Adipocyte (in vitro differentiated cells): ENCODE measurements around the gene DCXR.

ENCODE experiments used
- DNase-seq: peaks from one replicate; pipeline ENCODE4 v3.0.0-alpha.2; 2015; ENCODE audit warnings: low read depth
- H3K27me3 ChIP-seq: replicated peaks from 2 replicates; pipeline ENCODE4 v1.7.0; 2013; ENCODE audit warnings: mild to moderate bottlenecking, low read length, moderate library complexity; ENCODE audit not compliant: control insufficient read depth, insufficient read depth
- H3K36me3 ChIP-seq: 2 replicates; pipeline ENCODE4 v1.7.0; 2013; ENCODE audit warnings: low read length, mild to moderate bottlenecking, moderate library complexity; ENCODE audit not compliant: control insufficient read depth, insufficient read depth, severe bottlenecking
- H3K4me1 ChIP-seq: 2 replicates; pipeline ENCODE4 v1.7.0; 2013; ENCODE audit warnings: mild to moderate bottlenecking, low read length, moderate library complexity; ENCODE audit not compliant: control insufficient read depth, insufficient read depth
- H3K4me3 ChIP-seq: 2 replicates; pipeline ENCODE4 v1.7.0; 2013; ENCODE audit warnings: mild to moderate bottlenecking, low read length, moderate library complexity
- H3K9ac ChIP-seq: 2 replicates; pipeline ENCODE4 v1.7.0; 2013; ENCODE audit warnings: mild to moderate bottlenecking, low read length, moderate library complexity
- H3K9me3 ChIP-seq: 2 replicates; pipeline ENCODE4 v1.7.0; 2013; ENCODE audit warnings: mild to moderate bottlenecking, low read length, moderate library complexity; ENCODE audit not compliant: control insufficient read depth

Gene DCXR

GRCh38 chr17:82033359-82034085, 4.0 kb downstream of the DCXR start:
- Histone ChIP-seq H3K36me3 (no peaks in the 10 kb centered on the region), H3K9me3 (no peaks in the 10 kb centered on the region), H3K9ac (no peak overlapping the region), H3K27me3 (no peaks in the 10 kb centered on the region), H3K4me1 (peaks cover 15% of the 10 kb centered on the region), H3K4me3 (no peak overlapping the region)
- no peak for DNase-seq

GRCh38 chr17:82031885-82032627, 5.4 kb downstream of the DCXR start:
- peaks cover 15% of the 10 kb centered on the region for H3K4me1 ChIP-seq
- no peak for DNase-seq

GRCh38 chr17:82031303-82031884, 6.1 kb downstream of the DCXR start, which contains the start of gene RAC3:
RAC3 (plus strand) TSS chr17:82031678; CDS start chr17:82031762, 84 bp downstream.
- no peaks in the 10 kb centered on the region for H3K9me3 ChIP-seq
- peaks cover 12% of the 10 kb centered on the region for H3K4me1 ChIP-seq
- DNase-seq: peak; percentile 75
- no peaks in the 10 kb centered on the region for H3K27me3 ChIP-seq
- H3K9ac ChIP-seq: peak within 1 kb of the TSS; percentile 78
- H3K36me3 ChIP-seq: no peaks in the 10 kb centered on the region
- peak within 1 kb of the TSS; percentile 75 for H3K4me3 ChIP-seq

More at GRCh38 chr17:82031885-82032627, 5.4 kb downstream of the DCXR start:
- Histone ChIP-seq H3K9ac (peak overlapping the region; percentile 78), H3K9me3 (no peaks in the 10 kb centered on the region), H3K4me3 (peak overlapping the region; percentile 71), H3K36me3 (no peaks in the 10 kb centered on the region), H3K27me3 (no peaks in the 10 kb centered on the region)

- Histone ChIP-seq H3K4me3 (peak overlapping the region; percentile 75), H3K4me1 (peaks cover 7% of the 10 kb centered on the region), H3K27me3 (no peaks in the 10 kb centered on the region), H3K36me3 (no peaks in the 10 kb centered on the region), H3K9ac (peak overlapping the region; percentile 78), H3K9me3 (no peaks in the 10 kb centered on the region)
- peak; percentile 92 for DNase-seq
These were observed 6.8 kb downstream of the DCXR start for GRCh38 chr17:82030470-82031302.

- H3K9me3 ChIP-seq: no peaks in the 10 kb centered on the region
- H3K4me1 ChIP-seq: peaks cover 7% of the 10 kb centered on the region
- peak overlapping the region; percentile 75 for H3K4me3 ChIP-seq
- H3K36me3 ChIP-seq: no peaks in the 10 kb centered on the region
- peak overlapping the region; percentile 42 for H3K9ac ChIP-seq
- H3K27me3 ChIP-seq: no peaks in the 10 kb centered on the region
- no peak for DNase-seq
These were observed 7.5 kb downstream of the DCXR start for GRCh38 chr17:82029990-82030469.

- no peak overlapping the region for H3K9ac ChIP-seq
- H3K4me1 ChIP-seq: peaks cover 7% of the 10 kb centered on the region
- H3K36me3 ChIP-seq: no peaks in the 10 kb centered on the region
- DNase-seq: no peak
- no peaks in the 10 kb centered on the region for H3K27me3 ChIP-seq
- H3K4me3 ChIP-seq: no peak overlapping the region
- H3K9me3 ChIP-seq: no peaks in the 10 kb centered on the region
These were observed 8.1 kb downstream of the DCXR start for GRCh38 chr17:82029391-82029790.

GRCh38 chr17:82028966-82029365, 8.5 kb downstream of the DCXR start:
- H3K27me3 ChIP-seq: no peaks in the 10 kb centered on the region
- no peaks in the 10 kb centered on the region for H3K9me3 ChIP-seq
- H3K4me3 ChIP-seq: no peak overlapping the region
- H3K4me1 ChIP-seq: peaks cover 9% of the 10 kb centered on the region
- no peaks in the 10 kb centered on the region for H3K36me3 ChIP-seq
- DNase-seq: no peak
- H3K9ac ChIP-seq: no peak overlapping the region

- no peaks in the 10 kb centered on the region for H3K9me3 ChIP-seq
- peaks cover 14% of the 10 kb centered on the region for H3K4me1 ChIP-seq
- H3K4me3 ChIP-seq: no peak overlapping the region
These were observed 9.3 kb downstream of the DCXR start for GRCh38 chr17:82028246-82028645.

GRCh38 chr17:82025401-82026107, 11.9 kb downstream of the DCXR start:
- Histone ChIP-seq H3K27me3 (no peaks in the 10 kb centered on the region), H3K9ac (no peak overlapping the region), H3K4me1 (peaks cover 25% of the 10 kb centered on the region), H3K9me3 (no peaks in the 10 kb centered on the region), H3K36me3 (no peaks in the 10 kb centered on the region), H3K4me3 (no peak overlapping the region)
- no peak for DNase-seq

More at GRCh38 chr17:82028246-82028645, 9.3 kb downstream of the DCXR start:
- no peak for DNase-seq
- Histone ChIP-seq H3K36me3 (no peaks in the 10 kb centered on the region), H3K9ac (no peak overlapping the region), H3K27me3 (no peaks in the 10 kb centered on the region)

GRCh38 chr17:82024859-82025258, 12.6 kb downstream of the DCXR start:
- H3K9ac ChIP-seq: no peak overlapping the region
- H3K4me3 ChIP-seq: no peak overlapping the region
- no peak for DNase-seq
- no peaks in the 10 kb centered on the region for H3K36me3 ChIP-seq
- peaks cover 21% of the 10 kb centered on the region for H3K4me1 ChIP-seq
- no peaks in the 10 kb centered on the region for H3K9me3 ChIP-seq
- no peaks in the 10 kb centered on the region for H3K27me3 ChIP-seq
